ENCODE data around the gene CLMP.

GRCh38 chr11:123213307-123213771, 18.3 kb upstream of the CLMP start:
- no peak for TF ChIP-seq CTCF (IDR thresholded peaks at IDR 0.05)
- TF ChIP-seq POLR2AphosphoS5 (IDR thresholded peaks at IDR 0.05), result no peak
- TF ChIP-seq POLR2A (IDR thresholded peaks at IDR 0.05), result no peak

Data from transverse colon (tissue), 4 donors.